C4-2B (cell line): ENCODE data around the gene LLGL1.
A peak's percentile ranks its signal among the peaks of the same experiment; 100 is the strongest.

Experiments
- H3K27ac ChIP-seq: fragments of 450-650 bp; 2 replicates; pipeline ENCODE4 v1.5.1; 2017
- ZFX ChIP-seq: fragments of 450-650 bp; IDR thresholded peaks from 2 replicates; pipeline ENCODE4 v1.6.1; 2017
- TF ChIP-seq, protein P1 (sequence below): fragments of 450-650 bp; conservative IDR thresholded peaks from 2 replicates; pipeline ENCODE4 v1.5.1; 2017; ENCODE audit warnings: mild to moderate bottlenecking

Gene LLGL1

DNA sequence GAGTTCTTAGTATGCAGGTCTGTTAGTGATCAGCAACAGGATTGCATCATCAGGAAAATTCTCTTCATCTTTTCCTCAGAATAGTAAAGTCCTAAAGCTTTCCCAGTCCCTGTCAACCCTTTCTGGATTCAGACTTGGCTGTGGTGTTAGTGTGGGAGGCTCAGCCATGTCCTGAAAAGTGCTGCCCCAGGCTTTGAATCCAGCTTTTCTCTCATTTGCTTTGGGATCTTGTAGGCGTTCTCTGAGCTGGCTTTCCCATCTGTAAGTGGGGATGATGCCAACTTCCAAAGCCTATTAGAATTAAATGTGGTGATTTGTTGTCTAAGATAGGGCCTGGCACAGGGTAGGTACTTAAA is 38.8 kb upstream of the LLGL1 start:
- no peak for TF ChIP-seq ZFX
- peak overlapping the region; percentile 16; the same call in 1 of the 2 replicates for H3K27ac ChIP-seq

DNA sequence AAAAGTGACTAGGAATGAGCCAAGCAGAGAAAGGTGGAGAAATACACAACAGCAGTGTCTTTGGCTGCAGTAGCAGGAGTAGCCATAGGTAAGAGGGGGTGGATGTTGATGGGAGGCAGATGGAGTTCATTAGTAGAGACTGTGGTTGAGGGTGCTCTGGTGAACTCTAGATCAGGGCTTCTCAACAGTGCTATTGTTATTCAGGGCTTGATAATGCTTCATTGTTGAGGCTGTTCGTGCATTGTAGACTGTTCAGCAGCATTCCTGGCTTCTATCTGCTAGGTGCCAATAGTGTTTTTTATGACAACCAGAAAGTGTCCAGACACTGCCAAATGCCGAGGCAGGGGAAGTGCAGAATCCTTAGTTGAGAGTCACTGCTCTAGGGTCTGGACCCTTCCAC is 38.2 kb upstream of the LLGL1 start:
- peak overlapping the region; percentile 16; the same call in 1 of the 2 replicates for H3K27ac ChIP-seq
- no peak for TF ChIP-seq ZFX
- TF ChIP-seq, protein P1, sequence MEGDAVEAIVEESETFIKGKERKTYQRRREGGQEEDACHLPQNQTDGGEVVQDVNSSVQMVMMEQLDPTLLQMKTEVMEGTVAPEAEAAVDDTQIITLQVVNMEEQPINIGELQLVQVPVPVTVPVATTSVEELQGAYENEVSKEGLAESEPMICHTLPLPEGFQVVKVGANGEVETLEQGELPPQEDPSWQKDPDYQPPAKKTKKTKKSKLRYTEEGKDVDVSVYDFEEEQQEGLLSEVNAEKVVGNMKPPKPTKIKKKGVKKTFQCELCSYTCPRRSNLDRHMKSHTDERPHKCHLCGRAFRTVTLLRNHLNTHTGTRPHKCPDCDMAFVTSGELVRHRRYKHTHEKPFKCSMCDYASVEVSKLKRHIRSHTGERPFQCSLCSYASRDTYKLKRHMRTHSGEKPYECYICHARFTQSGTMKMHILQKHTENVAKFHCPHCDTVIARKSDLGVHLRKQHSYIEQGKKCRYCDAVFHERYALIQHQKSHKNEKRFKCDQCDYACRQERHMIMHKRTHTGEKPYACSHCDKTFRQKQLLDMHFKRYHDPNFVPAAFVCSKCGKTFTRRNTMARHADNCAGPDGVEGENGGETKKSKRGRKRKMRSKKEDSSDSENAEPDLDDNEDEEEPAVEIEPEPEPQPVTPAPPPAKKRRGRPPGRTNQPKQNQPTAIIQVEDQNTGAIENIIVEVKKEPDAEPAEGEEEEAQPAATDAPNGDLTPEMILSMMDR, result no peak

DNA sequence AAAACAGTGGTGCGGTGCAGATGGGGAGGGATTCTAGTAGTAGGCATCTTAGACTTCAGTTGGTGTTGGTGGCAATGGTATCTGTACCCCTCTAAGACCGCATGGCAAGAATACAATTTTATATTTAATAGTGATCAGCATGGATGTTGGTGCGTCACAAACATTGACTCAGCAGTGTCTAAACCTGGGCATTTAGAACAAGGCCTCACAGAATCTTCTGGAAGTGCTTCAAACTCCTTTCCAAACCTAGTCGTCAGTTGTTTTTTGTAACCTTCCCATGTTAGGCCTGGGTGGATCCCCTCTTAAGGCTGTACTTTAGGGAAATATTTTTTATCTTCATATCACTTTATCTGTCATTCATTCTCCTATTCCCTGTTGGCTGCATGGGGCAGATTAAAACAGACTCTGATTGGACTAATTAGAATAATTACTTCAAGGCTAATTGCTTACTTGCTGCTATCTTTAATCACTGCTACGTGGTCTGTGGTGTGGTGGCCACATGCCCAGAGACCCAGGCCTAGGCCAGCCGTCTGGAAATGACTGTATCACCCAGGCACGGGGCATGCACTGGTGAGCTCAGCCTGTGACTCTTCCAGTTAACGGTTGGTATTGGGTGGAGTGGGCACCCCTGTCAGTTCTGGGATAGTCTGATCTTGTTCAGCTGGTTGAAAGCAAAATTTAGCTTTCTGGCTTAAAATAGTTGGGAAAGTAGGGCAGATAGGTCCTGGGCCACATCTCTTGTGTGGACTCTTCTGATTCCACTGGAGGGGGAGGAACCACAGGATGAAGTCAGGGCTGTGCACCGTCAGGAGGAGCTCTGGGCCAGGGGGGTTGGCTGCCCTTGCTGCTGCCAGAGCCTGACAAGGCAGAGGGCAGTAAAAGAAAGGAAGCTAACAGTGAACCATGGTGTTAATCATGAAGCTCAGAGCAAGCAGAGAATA is 37.3 kb upstream of the LLGL1 start:
- TF ChIP-seq, protein P1, result no peak
- TF ChIP-seq ZFX, result no peak
- peak overlapping the region; percentile 92 for H3K27ac ChIP-seq

DNA sequence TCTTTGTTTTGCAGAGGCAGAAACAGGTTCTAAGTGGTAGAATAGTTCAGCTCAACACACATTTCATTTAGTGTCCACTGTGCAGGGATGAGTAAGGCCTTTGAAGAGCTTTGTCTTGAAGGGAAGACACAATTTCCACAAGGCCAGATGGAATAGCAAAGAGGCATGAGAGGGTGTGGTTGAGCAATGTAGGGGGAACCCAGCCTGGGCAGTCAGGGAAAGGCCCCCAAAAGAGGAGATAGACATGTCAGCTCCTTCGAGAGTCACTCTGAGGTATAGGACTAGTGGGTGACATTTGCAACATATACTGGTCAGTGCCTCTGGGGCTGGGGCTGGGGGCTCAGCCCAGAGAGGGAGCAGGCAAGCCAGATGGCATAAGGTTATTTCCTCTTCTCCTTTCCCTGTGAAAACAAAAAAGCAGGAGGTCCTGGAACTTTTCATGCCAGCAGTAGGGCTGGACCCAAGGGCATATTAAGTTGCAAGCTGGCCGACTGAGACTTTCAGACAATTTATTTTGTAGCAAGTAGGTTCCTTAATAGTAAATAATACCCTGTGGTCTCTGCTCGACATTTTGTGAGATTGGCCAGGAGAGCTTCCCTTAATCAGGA is 34.7 kb upstream of the LLGL1 start:
- peak overlapping the region; percentile 92 for H3K27ac ChIP-seq

DNA sequence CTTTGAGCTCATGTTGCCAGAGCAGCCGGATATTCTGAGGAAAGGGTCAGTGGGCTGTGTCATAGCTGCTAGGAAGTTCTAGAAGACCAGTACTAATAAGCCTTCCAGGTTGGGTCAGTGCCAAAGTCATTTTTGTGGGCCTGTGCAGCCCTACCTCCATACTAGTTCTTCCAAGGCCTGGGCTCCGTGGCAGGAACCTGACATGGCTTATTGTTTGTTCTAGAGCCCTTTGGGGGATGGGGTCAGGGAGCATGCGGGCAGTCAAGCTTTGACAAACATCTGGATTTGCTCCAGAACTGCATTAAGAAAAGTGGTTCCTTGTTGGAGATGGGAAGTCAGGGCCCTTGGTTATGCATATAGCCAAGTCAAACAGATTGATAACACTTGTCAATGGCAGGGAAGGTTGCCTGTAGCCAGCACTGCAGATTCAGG is 34.2 kb upstream of the LLGL1 start:
- H3K27ac ChIP-seq, result peak overlapping the region; percentile 92

More for the DNA sequence above, 34.7 kb upstream of the LLGL1 start:
- no peak for TF ChIP-seq ZFX
- TF ChIP-seq, protein P1, result no peak

DNA sequence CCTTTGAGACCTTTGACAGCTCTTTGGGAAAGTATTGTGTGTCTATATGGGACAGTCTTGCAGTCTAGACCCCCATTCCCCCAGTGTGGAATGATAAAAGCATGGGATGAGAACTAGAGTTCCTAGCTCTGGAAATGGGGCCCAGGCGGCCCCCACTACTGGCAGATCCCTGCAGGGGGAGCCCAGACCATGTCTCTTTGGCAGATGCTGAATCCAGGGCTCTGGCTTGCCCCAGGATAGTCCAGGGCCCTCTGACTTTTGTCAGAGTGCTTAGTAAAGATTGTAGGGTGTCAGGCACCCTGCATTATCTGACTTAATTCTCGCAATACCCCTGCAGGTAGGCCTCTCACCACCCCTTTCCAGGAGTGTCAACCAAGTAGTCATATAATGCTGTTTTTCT is 33.5 kb upstream of the LLGL1 start:
- TF ChIP-seq ZFX, result no peak
- TF ChIP-seq, protein P1, result no peak
- peak overlapping the region; percentile 92 for H3K27ac ChIP-seq

More for the DNA sequence above, 34.2 kb upstream of the LLGL1 start:
- peak; percentile 25; the same call in 1 of the 2 replicates for TF ChIP-seq ZFX
- TF ChIP-seq, protein P1, result no peak

DNA sequence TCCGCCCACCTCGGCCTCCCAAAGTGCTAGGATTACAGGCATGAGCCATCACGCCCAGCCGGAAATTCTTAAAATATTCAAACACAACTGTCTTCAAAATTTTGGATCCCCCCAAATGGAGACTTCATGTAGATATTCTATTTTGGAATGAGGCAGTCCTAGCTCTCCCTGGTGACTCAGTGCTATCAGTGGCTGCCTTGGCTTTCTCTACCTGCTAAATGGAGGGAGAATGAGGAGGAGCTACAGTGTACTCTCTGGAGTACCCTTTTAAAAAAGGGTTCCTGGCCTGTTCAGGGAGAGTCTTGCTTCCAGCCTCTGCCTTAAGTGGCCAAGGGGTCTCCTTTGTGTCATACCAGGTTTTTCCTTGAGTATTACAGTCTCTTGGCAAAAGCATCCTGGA is 31.0 kb upstream of the LLGL1 start:
- TF ChIP-seq, protein P1, result no peak
- no peak for TF ChIP-seq ZFX
- no peak overlapping the region for H3K27ac ChIP-seq
